Amygdala (tissue), 56 donors: ENCODE measurements around the gene CCDC69.

ENCODE experiments used
- DNase-seq, 56 donors: peaks; one replicate each; lab custom pipeline; 2025; lab: John Stamatoyannopoulos, UW

Gene CCDC69

DNA sequence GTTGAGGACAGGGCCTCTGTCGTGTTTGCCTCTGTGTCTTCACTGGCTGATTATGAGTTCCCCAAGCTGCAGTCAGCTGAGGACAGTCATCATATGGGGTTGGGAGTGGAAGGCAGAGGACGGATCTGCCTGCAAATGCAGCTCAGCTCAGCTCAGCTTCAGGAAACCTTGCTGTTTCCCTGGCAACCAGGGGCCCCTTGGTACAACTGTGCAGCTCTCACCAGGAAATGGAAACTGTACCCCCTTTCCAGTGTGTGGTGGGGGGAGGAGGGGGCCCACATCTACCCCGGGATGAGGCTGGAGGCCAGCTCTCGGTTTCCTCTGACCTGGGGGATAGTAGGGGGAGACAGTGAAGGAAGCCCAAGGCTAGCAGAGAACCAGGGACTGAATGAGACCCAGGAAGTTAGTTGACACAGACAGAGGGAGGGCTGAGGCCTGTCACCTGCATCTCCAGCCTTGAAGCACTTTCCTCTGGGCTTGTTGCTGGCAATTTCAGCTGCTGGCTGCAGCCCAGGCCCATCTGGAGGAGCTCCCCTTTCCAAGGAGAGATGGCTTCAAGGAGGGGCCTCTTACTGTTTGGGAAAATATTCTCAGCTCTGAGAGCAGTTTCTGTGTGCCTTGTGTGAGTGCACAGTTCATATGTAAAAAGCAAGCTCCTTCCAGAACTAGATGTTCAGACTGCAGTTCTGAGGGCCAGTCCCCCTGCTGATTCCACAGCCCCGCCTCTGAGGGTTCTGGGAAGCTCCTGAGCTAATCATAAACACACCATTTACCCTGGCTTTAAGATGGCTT lies 73.2 kb downstream of the CCDC69 start:
- DNase-seq: peak in 22 of 56 donors; percentile 5 to 56 (median 33)

DNA sequence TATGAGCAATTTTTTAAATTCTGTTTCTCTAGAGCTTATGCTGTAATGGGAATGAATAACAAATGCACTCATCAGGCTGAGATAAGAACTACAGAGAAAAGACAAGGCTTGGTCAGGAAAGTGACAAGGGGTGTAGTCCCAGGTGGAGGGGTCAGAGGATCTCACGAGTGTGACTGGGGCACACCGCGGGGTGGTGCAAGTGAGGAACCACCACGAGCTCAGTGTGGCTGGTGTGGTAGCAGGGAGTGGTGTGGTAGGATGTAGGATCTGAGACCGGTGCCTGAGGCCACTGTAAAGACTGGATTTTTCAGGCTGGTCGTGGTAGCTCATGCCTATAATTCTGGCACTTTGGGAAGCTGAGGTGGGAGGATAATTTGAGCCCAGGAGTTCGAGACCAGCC lies 75.3 kb downstream of the CCDC69 start:
- no peak for DNase-seq

DNA sequence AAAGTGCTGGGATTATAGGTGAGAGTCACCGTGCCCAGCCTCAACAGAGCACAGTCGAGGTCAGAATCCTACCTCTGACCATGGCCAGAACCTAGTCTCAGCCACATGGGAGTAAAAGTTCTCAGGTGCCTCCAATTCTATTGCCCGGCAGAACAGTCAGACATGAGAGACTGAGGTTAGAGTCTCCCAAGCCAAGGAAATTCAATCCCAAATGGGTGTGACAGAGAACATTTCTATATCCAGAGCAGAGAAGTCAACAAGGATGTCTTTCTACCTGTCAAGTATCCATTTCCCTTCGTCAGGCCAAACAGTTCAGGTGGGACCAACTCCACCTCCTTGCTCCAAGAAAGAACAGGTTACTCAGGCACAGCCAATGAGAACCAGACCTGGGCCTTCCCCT lies 76.9 kb downstream of the CCDC69 start:
- DNase-seq: no peak

DNA sequence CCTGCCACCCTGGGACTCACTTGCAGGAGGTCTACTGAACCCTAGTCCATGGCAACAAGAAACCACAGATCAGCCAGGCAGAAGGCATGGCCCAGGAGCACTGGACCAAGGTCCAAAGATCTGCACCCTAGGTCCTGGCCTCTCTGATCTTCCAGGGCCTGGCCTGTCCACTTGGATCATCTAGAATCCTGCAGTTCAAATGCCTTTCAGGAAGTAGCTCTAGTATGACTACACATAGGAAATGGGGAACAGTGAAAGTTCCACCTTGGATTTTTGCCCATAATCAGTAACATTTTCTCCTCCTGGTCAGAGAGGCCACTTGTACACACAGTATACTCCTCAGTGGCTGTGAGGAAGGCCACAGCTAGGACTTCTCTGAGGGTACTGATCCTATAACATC lies 77.8 kb downstream of the CCDC69 start:
- no peak for DNase-seq

DNA sequence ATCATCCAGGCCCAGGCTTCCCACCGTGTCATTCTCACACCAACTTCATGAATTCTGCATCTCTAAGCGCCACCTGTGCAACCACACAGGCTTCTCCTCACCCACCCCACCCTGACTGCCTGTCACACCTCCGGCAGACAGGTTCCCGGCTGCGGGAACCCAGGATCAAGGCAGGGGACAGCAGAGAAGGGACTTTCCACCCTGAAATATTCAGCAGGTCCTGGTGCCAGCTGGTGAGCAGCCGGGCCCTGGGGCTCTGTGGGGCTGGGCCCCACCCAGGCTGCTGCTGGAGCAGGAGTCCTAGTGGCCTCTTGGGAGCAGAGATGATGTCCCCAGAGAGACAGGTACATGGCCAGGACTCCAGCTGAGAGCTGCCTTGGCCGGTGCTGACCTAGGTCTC lies 79.0 kb downstream of the CCDC69 start:
- no peak for DNase-seq

DNA sequence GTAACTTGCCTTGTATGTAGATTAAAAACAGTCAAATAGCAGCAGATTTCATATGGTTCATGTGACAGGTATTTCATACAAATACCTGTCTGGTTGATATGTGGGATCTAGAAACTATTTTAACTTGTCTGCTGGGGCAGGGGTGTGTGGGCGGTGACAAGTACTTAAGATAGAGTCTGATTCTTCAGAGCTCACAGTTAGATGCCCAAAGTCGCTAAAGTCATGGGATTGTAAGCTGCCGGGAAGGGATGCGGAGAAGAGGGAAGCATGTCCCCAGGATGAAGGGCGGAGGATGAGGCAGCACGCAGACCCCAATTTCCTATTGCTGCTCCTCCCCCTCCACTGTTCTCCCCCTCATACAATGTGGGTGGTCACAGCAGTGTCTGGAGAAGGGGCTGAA lies 79.6 kb downstream of the CCDC69 start:
- DNase-seq: no peak

DNA sequence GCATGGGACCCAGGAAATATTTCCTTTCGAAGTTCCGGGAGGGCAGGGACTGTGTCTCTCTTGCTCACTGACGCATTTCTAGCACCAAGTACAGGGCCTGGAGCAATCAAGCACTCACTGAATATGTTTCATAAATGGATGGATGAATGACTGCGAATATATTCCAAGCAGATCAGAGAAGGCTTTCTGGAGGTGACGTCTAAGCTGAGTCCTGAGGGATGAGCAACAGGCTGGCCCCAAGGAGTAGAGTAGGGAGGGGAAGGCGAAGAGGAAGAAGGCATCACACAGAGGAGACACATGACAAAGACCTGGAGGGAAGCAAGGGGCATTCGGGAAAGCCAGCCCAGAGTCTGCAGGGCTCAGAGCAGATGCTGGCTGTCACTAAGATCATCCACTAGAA lies 80.2 kb downstream of the CCDC69 start:
- DNase-seq: no peak

DNA sequence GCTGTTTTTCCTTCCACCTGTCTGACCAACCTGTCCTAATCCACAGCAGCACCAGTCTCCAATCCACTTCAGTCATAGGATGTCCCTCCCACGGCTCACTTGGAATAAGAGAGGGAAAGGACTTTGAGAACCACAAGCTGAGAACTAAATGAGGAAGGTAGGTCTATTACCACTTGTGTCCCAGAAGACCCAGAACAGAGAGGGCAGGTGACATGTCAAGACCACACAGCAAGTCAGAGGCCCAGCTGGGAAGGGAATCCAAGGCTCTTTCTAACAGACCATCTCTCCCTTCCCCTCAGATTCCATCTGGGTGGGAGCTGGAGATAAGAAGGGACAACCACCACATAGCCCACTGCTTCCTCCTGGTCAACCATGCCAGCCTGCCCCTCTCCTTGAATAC lies 81.0 kb downstream of the CCDC69 start:
- no peak for DNase-seq

DNA sequence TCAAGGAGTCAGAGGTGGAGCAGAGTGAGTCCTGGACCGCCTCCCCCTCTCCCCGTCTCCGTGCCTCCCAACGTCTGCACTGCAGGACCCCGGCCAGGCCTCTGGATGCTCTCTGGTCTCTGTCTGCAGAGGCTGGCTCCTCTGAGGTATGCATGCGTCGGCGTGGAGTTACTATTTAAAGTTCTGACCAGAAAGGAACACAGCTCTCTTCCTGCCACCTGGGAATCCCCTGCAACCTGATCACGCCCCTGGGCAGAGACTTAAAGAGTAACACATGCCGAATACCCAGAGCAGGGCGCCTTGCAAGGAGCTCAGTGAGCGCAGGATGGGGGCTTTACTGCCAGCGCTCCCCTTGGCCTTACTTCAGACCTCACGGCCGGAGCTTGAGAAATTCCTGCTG lies 82.4 kb downstream of the CCDC69 start:
- no peak for DNase-seq

DNA sequence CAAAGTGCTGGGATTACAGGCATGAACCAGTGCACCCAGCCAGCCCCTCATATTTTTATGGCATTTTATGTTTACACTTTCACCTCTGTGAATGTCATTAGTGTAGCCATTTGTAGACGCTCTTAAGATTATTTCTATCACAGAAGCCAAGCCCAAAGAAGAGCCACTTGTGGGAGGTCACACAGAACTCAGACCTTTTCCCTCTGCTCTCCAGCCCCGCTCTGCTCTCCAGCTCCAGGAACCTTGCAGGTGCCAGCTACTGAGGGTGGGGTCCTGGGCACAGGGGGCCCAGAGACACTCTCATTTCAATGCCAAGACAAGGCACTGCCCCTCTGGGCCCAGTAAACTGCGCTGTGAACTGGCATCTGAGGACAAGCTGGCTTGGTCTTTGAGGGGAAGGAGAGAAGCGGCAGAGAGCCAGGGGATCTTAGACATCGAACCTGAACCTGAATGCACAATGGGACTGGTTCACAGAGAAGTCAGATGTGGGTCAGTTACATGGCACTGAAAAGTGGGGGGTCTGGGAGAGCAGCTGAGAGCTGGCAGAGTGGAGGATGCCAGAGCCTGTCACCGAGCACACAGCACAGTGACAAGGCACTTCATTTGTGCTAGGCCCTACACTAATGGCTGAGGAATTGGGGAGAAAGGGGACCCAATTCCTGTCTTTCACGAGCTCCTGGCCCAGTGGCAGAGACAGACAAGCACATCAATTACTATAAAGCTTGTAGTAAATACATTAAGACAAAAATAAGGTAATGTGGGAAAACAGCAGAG lies 83.0 kb downstream of the CCDC69 start:
- peak in 19 of 56 donors; percentile 5 to 40 (median 18) for DNase-seq

DNA sequence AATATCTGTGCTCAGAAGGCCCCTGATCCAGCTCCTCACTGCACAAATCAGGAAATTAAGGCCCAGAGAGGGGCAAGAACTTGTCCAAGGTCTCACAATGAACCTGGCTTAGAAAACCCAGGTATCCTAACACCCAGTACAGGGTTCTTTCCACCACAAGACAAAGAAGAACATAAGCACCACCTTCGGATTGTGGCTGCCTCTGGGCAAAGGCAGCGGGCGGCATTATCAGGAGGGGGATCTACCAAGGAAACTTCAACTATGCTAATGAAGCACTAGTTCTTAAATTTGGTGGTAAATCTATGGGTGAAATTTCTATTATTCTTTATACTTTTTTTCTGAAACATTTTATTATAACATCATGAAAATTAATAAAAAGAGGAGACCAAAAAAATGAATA lies 84.2 kb downstream of the CCDC69 start:
- no peak for DNase-seq

DNA sequence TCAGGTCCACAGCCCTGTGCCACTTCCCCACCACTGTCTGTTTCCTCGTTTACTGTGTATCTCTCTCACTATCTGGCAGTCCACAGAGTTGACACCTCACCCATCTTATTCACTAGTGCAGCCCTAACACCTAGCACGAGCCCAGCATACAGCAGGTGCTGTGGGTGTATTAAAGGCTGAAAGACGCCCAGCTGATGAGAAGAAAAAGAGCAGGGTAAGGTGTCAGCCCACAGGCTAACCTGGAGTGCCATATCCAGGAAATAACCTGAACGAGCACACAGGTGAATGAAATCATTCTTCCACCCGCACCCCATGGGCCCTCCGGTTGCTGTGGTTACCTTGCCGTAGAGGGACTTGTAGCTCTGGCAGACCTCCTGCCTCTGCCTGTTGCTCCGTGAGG lies 84.9 kb downstream of the CCDC69 start:
- no peak for DNase-seq

DNA sequence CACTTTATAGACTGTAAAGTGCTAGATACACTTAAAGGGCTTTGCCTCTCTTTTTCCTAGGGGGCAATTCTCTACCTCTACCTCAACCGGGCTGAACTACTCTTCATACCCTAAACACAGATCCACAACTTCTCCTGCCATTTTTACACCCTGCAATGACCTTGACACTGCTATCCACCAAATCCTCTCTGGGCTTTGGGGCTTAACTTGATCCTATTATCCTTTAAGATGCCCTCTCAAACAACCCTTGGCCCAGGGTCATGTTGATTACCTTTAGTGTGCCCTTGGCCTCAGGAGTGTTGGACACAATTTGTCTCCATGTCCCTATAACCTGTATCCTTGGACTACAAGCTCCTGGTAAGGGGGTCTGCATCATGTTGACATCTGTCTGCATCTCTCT lies 85.8 kb downstream of the CCDC69 start:
- no peak for DNase-seq

DNA sequence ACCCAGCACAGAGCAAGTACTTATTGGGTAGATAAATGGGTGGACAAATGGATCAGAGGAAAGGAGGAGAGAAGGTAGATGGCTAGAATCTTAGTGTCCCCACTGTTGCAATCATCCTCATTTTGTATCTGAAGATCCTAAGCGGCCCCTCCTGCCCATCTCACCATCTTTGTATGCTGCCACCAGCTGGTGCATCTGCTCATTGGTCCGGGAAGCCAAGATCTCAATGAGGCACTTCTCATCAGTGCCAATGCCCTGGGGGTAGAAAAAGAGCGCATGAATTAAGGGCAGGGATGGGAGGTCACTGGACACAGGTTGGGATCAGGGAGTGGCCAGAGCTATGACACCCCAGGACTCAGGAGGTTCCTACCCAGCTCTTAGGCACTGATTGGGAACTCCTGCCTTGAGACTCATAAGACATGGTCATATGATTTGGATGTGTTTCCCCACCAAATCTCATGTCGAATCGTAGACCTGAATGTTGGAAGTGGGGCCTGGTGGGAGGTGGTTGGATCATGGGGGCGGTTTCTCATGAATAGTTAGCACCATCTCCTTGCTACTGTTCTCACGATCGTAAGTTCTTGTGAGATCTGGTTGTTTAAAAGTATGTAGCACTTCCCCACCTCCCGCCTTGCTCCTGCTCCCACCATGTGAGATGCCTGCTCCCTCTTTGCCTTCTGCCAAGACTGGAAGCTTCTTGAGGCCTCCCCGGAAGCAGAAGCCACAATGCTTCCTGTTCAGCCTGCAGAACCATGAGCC lies 86.6 kb downstream of the CCDC69 start:
- no peak for DNase-seq

DNA sequence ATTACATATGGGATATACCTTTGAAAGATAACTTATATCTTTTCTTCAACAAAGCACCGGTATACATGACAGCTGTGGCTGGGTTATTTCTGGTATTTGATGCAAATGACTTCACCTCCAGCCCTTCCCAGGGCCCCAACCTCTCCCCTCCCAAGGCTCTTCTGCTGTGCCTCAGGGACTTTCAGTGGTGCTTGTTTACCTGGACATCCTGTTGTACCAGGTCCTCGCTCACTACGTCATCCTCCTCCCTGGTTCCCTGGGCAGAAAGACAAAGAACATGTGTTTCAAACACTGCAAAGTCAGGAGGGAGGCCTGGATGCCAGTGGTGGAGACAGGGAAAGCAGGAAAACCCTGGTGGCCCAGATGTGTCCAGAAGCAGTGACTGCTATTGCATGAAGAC lies 89.7 kb downstream of the CCDC69 start:
- DNase-seq: no peak

DNA sequence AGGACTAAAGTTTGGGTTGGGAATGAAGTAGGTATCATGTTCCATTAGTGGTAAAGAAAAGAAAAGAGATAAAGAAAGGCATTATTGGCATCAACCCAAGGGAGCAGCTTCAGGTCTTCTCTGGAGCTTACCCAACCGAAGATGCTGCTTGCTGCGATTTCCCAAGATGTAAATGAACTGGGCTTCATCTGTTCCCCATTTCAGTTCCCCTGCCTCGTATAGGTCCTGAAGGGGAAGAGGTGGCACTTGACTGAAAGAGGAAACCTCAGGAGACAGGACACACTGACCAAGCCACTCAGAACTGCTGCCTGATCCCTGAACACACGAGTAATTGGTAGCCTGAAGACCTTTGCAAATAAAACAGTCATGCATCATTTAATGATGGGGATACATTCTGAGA lies 90.9 kb downstream of the CCDC69 start:
- DNase-seq: peak in 1 of 56 donors; percentile 33
